Esophagus muscularis mucosa (tissue), 4 donors: ENCODE results near the gene FGF19. TPM values are rescaled to one million over a fixed set of nuclear protein-coding genes. Genes with fewer than 3 reads are reported as not detected.

Source experiments
- DNase-seq: peaks from one replicate; pipeline ENCODE4 v3.0.0-alpha.2; 2017; ENCODE audit errors: extremely low spot score
- H3K27ac ChIP-seq, 4 donors: fragments of 200-600 bp; sonication (generic); replicated peaks in 1 of 4; 1 replicate in 3 of 4; 2 replicates in 1 of 4; pipeline ENCODE4 v1.5.1; 2016 to 2019; ENCODE audit warnings: mild to moderate bottlenecking in 1 of 4
- H3K27me3 ChIP-seq, 4 donors: fragments of 200-600 bp; sonication (generic); one replicate each; pipeline versions ENCODE4 v1.5.1 to v1.6.0; 2016 to 2019
- H3K36me3 ChIP-seq, 4 donors: fragments of 200-600 bp; sonication (generic); one replicate each; pipeline ENCODE4 v1.5.1; 2016 to 2019
- H3K4me1 ChIP-seq, 4 donors: fragments of 200-600 bp; sonication (generic); one replicate each; pipeline ENCODE4 v1.5.1; 2016 to 2019
- H3K4me3 ChIP-seq, 4 donors: fragments of 200-600 bp; sonication (generic); 1 replicate in 2 of 4; 2 replicates in 2 of 4; pipeline ENCODE4 v1.5.1; 2016 to 2019; ENCODE audit warnings: mild to moderate bottlenecking in 4 of 4, moderate library complexity in 1 of 4
- H3K9me3 ChIP-seq, 4 donors: fragments of 200-600 bp; sonication (generic); 1 replicate in 3 of 4; 2 replicates in 1 of 4; pipeline ENCODE4 v1.5.1; 2016 to 2019
- CTCF ChIP-seq, 3 experiments: fragments of 200-600 bp in 2 of 3; fragments of 450-650 bp in 1 of 3; sonication (generic) in 2 of 3; IDR thresholded peaks; one replicate each; pipeline ENCODE4 v1.5.1; 2017 to 2019; ENCODE audit warnings: antibody characterized with exemption in 3 of 3, mild to moderate bottlenecking in 2 of 3, moderate library complexity in 1 of 3
- EP300 ChIP-seq: sonication (generic); formaldehyde crosslinking; IDR thresholded peaks from one replicate; pipeline ENCODE4 v1.6.1; 2017; ENCODE audit warnings: antibody characterized with exemption
- POLR2A ChIP-seq: fragments of 450-650 bp; IDR thresholded peaks from one replicate; pipeline ENCODE4 v1.6.1; 2017; ENCODE audit warnings: antibody characterized with exemption, moderate library complexity, mild to moderate bottlenecking, low read depth
- POLR2AphosphoS5 ChIP-seq, 2 donors: sonication (generic); formaldehyde crosslinking; IDR thresholded peaks; one replicate each; pipeline ENCODE4 v1.6.1; 2017; ENCODE audit warnings: antibody characterized with exemption in 2 of 2
- WGBS: methylation state at CpG from one replicate; pipeline ENCODE4 v1.1.5; 2018; 5-methylcytosine and 5-hydroxymethylcytosine counted together
- intact Hi-C: fragments of 100-400 bp; cut with DNase I; formaldehyde crosslinking; loops from one replicate; pipeline ENCODE4 v1.15.1; 2023
- total RNA-seq, 4 donors: library from RNA; depleted of rRNA; stranded (reverse); fragments of >200 nt; gene quantifications; one replicate each; pipeline versions ENCODE4 v1.1.0 to v1.2.1, GENCODE V29; 2016

The FGF19 gene
- total RNA-seq, 4 donors from 2014 or later, result not detected

GRCh38 chr11:69716891-69717747, 13.3 kb upstream of the FGF19 start:
- Histone ChIP-seq H3K27ac (no peak overlapping the region), H3K27me3 (peaks cover 0 to 95% (median 14%) of the 10 kb centered on the region in 4 donors), H3K9me3 (no peaks in the 10 kb centered on the region), H3K36me3 (no peaks in the 10 kb centered on the region), H3K4me3 (no peak overlapping the region), H3K4me1 (no peaks in the 10 kb centered on the region)
- WGBS, result 63% methylated on average over 6 of the region's 6 CpGs
- intact Hi-C loops, result no loop called here
- TF ChIP-seq POLR2AphosphoS5 (IDR thresholded peaks at IDR 0.05), result no peak
- no peak for TF ChIP-seq CTCF (IDR thresholded peaks at IDR 0.05)
- TF ChIP-seq POLR2A, result no peak
- no peak for TF ChIP-seq EP300
- DNase-seq, result no peak

GRCh38 chr11:69716099-69716498, 12.3 kb upstream of the FGF19 start:
- Histone ChIP-seq H3K27me3 (peaks cover 0 to 89% (median 14%) of the 10 kb centered on the region in 4 donors), H3K4me1 (no peaks in the 10 kb centered on the region), H3K9me3 (no peaks in the 10 kb centered on the region), H3K4me3 (no peak overlapping the region), H3K27ac (no peak overlapping the region), H3K36me3 (no peaks in the 10 kb centered on the region)
- 87% methylated on average over 11 of the region's 11 CpGs for WGBS
- no peak for DNase-seq
- TF ChIP-seq POLR2AphosphoS5 (IDR thresholded peaks at IDR 0.05), result no peak
- TF ChIP-seq CTCF (IDR thresholded peaks at IDR 0.05), result no peak
- TF ChIP-seq EP300, result no peak
- TF ChIP-seq POLR2A, result no peak
- intact Hi-C loops, result no loop called here

GRCh38 chr11:69715446-69715845, 11.6 kb upstream of the FGF19 start:
- Histone ChIP-seq H3K4me1 (no peaks in the 10 kb centered on the region), H3K36me3 (no peaks in the 10 kb centered on the region), H3K27me3 (peaks cover 0 to 89% (median 14%) of the 10 kb centered on the region in 4 donors), H3K9me3 (no peaks in the 10 kb centered on the region), H3K4me3 (no peak overlapping the region), H3K27ac (no peak overlapping the region)
- WGBS, result 80% methylated on average over 9 of the region's 19 CpGs
- intact Hi-C loops, result no loop called here
- DNase-seq, result no peak
- TF ChIP-seq CTCF (IDR thresholded peaks at IDR 0.05), result no peak
- TF ChIP-seq POLR2A, result no peak
- TF ChIP-seq POLR2AphosphoS5 (IDR thresholded peaks at IDR 0.05), result no peak
- no peak for TF ChIP-seq EP300

- no peaks in the 10 kb centered on the region for H3K9me3 ChIP-seq
- intact Hi-C loops, result no loop called here
- WGBS, result 68% methylated on average over 20 of the region's 28 CpGs
- no peaks in the 10 kb centered on the region for H3K4me1 ChIP-seq
- no peak overlapping the region for H3K27ac ChIP-seq
- no peak for TF ChIP-seq POLR2A
- no peak for TF ChIP-seq EP300
- TF ChIP-seq CTCF (IDR thresholded peaks at IDR 0.05), result no peak
- no peak for TF ChIP-seq POLR2AphosphoS5 (IDR thresholded peaks at IDR 0.05)
- no peaks in the 10 kb centered on the region for H3K36me3 ChIP-seq
- no peak for DNase-seq
- H3K27me3 ChIP-seq, result peaks cover 0 to 79% (median 0%) of the 10 kb centered on the region in 4 donors
- no peak overlapping the region for H3K4me3 ChIP-seq
Measured at GRCh38 chr11:69711822-69712801, 8.3 kb upstream of the FGF19 start.
